Fibroblast of pulmonary artery (primary cell): ENCODE data around the gene TTC19.

Source experiments
- DNase-seq: peaks from one replicate; pipeline ENCODE4 v3.0.0-alpha.2; 2010; ENCODE audit warnings: low read depth
- H3K4me3 ChIP-seq: replicated peaks from 2 replicates; pipeline ENCODE4 v1.5.1; 2011; ENCODE audit warnings: low read depth, mild to moderate bottlenecking, control low read depth, low read length, moderate library complexity
- CTCF ChIP-seq: IDR thresholded peaks from 2 replicates; pipeline ENCODE4 v1.5.1; 2011; ENCODE audit warnings: mild to moderate bottlenecking, control low read depth, low read length, inconsistent platforms; ENCODE audit errors: missing control alignments

TTC19 gene

GRCh38 chr17:15981208-15981607 lies 18.4 kb upstream of the TTC19 start:
- no peak for TF ChIP-seq CTCF
- no peak overlapping the region for H3K4me3 ChIP-seq

GRCh38 chr17:15981646-15982580 lies 17.7 kb upstream of the TTC19 start:
- peak; percentile 71 for DNase-seq
- no peak overlapping the region for H3K4me3 ChIP-seq
- no peak for TF ChIP-seq CTCF

More at GRCh38 chr17:15981208-15981607, 18.4 kb upstream of the TTC19 start:
- DNase-seq: no peak

GRCh38 chr17:15996322-15996721 lies 3.3 kb upstream of the TTC19 start:
- H3K4me3 ChIP-seq: no peak overlapping the region
- no peak for TF ChIP-seq CTCF
- no peak for DNase-seq

- H3K4me3 ChIP-seq: peak overlapping the region; percentile 1
- DNase-seq: no peak
- no peak for TF ChIP-seq CTCF
Observed at GRCh38 chr17:15998031-15998562, 1.5 kb upstream of the TTC19 start.

- peak; percentile 42 for DNase-seq
- H3K4me3 ChIP-seq: peak overlapping the region; percentile 74
- TF ChIP-seq CTCF: no peak
Observed at GRCh38 chr17:15999974-16000827, 577 bp downstream of the TTC19 start.

GRCh38 chr17:16001226-16001897 lies 1.7 kb downstream of the TTC19 start:
- peak; percentile 47 for DNase-seq
- no peak for TF ChIP-seq CTCF
- H3K4me3 ChIP-seq: peak overlapping the region; percentile 74
